ENCODE measurements around the gene FOXL3.

DNA sequence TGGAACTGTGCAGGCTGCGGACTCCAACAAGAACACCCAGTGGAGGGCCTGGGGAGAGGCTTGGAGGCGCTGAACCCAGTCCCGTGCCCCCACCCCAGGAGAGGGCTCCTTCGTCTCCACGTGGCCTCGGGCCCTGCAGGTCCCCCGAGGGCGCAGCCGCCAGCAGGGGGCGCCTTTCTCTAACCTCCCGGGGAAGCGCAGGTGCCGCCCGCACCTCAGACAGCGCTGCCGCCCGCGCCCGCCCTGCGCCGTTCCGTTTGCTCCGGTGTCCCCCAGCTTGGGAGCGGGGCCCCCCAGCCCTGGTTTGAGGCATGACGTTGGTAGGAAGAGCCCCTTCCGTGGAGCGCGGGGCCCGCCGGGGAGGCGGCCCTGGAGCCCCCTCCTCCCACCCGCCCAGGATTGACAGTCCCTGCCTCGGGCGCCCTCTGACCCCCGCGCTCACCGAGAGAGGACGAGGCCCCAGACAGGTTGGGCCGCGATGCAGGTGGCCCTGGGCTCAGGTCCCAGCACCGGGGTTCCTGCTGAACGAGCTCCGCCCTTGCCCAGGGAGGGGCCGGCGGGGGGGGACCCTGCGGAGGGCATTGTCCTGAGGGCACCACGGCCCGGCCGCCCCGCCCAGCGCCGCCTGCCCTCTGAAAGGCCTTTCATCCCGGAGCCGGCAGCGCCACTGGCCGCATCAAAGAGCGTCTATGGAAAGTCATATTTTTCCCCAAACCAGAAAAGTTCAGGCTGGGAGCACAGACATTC, 42.8 kb downstream of the FOXL3 start:
- TF ChIP-seq CTCF (IDR thresholded peaks at IDR 0.05) (peak; percentile 69 to 77 (median 74)), POLR2A (IDR thresholded peaks at IDR 0.05) (no peak)

All from uterus (tissue), 2 donors.